HCT116 (cell line): ENCODE measurements around the gene TNFAIP8. TPM values are rescaled to one million over a fixed set of nuclear protein-coding genes. Genes with fewer than 3 reads are reported as not detected.

ENCODE experiments used
- ATAC-seq: fragments of 200-7000 bp; cut with Tn5 transposase; 2 replicates; pipeline ENCODE4 v1.9.1; 2020; ENCODE audit warnings: mild to moderate bottlenecking, moderate library complexity
- BruUV-seq: library from RNA; stranded (reverse); fragments of 400-500 nt; replicated peaks from 2 replicates; lab custom pipeline; 2021; lab: Mats Ljungman, UMichigan
- CTCF ChIA-PET: fragments of 300-600 bp; sonication (Branson Sonifier 250); formaldehyde crosslinking; loops from one replicate; lab custom pipeline; 2021; ENCODE audit warnings: antibody characterized with exemption; lab: Charles Lee
- POLR2A ChIA-PET: fragments of 300-600, 350-600 bp; sonication (Branson Sonifier 250); formaldehyde crosslinking; loops from one replicate; lab custom pipeline; 2021; ENCODE audit warnings: antibody characterized with exemption; lab: Charles Lee
- RAD21 ChIA-PET, 2 experiments: fragments of 300-600 bp; sonication (Branson Sonifier 250); formaldehyde crosslinking; loops; one replicate each; lab custom pipeline; 2023; ENCODE audit warnings: low total read pairs in 2 of 2; ENCODE audit not compliant: uncharacterized antibody in 2 of 2, unreplicated experiment in 2 of 2, low non-redundant PET in 1 of 2; lab: Charles Lee
- DNase-seq: peaks from one replicate; pipeline ENCODE4 v3.0.0-alpha.2; 2010; ENCODE audit warnings: low read depth, low spot score
- H2AFZ ChIP-seq: fragments of 200-600 bp; shearing (Covaris generic), sonication (generic); 2 replicates; pipeline ENCODE4 v1.6.1; 2017; ENCODE audit warnings: low read depth, mixed run types, mixed read lengths, antibody characterized with exemption, low read length; ENCODE audit not compliant: poor library complexity, severe bottlenecking
- H3K27ac ChIP-seq: 2 replicates; pipeline ENCODE4 v1.5.1; 2012; ENCODE audit warnings: low read depth, low read length
- H3K27me3 ChIP-seq: fragments of 200-600 bp; sonication (generic); 2 replicates; pipeline ENCODE4 v1.6.1; 2016; ENCODE audit warnings: mixed run types, low read length, mixed read lengths; ENCODE audit not compliant: insufficient read depth
- H3K36me3 ChIP-seq, 2 experiments: fragments of 200-500 bp in 1 of 2; fragments of 200-600 bp in 1 of 2; sonication (Bioruptor generic) in 1 of 2; sonication (generic) in 1 of 2; 2 replicates each; pipeline versions ENCODE4 v1.5.1 to v1.6.1; 2014 to 2016; ENCODE audit warnings: low read length in 2 of 2, inconsistent platforms in 1 of 2, mixed read lengths in 1 of 2, mixed run types in 1 of 2; ENCODE audit not compliant: insufficient read depth in 2 of 2, control insufficient read depth in 1 of 2
- H3K4me1 ChIP-seq, 2 experiments: fragments of 200-600 bp in 1 of 2; sonication (generic) in 1 of 2; 2 replicates each; pipeline versions ENCODE4 v1.5.1 to v1.6.1; 2012 to 2017; ENCODE audit warnings: low read length in 2 of 2, inconsistent platforms in 1 of 2, mild to moderate bottlenecking in 1 of 2, mixed read lengths in 1 of 2, mixed run types in 1 of 2, moderate library complexity in 1 of 2; ENCODE audit not compliant: insufficient read depth in 2 of 2, control insufficient read depth in 1 of 2
- H3K4me2 ChIP-seq: fragments of 200-600 bp; sonication (generic); 2 replicates; pipeline ENCODE4 v1.6.1; 2017; ENCODE audit warnings: mixed run types, low read length, mixed read lengths
- H3K4me3 ChIP-seq, 2 experiments: fragments of 200-600 bp in 1 of 2; sonication (generic) in 1 of 2; replicated peaks in 1 of 2; 2 replicates each; pipeline ENCODE4 v1.5.1; 2011 to 2016; ENCODE audit warnings: low read length in 2 of 2, control low read depth in 1 of 2, low read depth in 1 of 2, mild to moderate bottlenecking in 1 of 2, mixed read lengths in 1 of 2, mixed run types in 1 of 2
- H3K79me2 ChIP-seq: fragments of 200-600 bp; sonication (generic); 2 replicates; pipeline ENCODE4 v1.6.1; 2017; ENCODE audit warnings: mild to moderate bottlenecking, mixed run types, low read length, moderate library complexity, mixed read lengths; ENCODE audit not compliant: insufficient read depth
- H3K9ac ChIP-seq: fragments of 200-600 bp; sonication (generic); 2 replicates; pipeline ENCODE4 v1.6.1; 2016; ENCODE audit warnings: low read length, mixed read lengths
- H3K9me2 ChIP-seq: fragments of 200-600 bp; sonication (generic), shearing (Covaris generic); 2 replicates; pipeline ENCODE4 v1.6.1; 2017; ENCODE audit warnings: mixed run types, mild to moderate bottlenecking, moderate library complexity; ENCODE audit not compliant: insufficient read depth
- H3K9me3 ChIP-seq, 2 experiments: fragments of 200-500 bp in 1 of 2; fragments of 200-600 bp in 1 of 2; sonication (Bioruptor generic) in 1 of 2; sonication (generic) in 1 of 2; 2 replicates each; pipeline ENCODE4 v1.6.1; 2014 to 2017; ENCODE audit warnings: low read length in 2 of 2, mixed read lengths in 2 of 2, inconsistent platforms in 1 of 2, low read depth in 1 of 2, mild to moderate bottlenecking in 1 of 2, mixed run types in 1 of 2, moderate library complexity in 1 of 2; ENCODE audit not compliant: control insufficient read depth in 1 of 2, insufficient read depth in 1 of 2
- H4K20me1 ChIP-seq: fragments of 200-600 bp; sonication (generic), shearing (Covaris generic); 2 replicates; pipeline ENCODE4 v1.6.1; 2017; ENCODE audit warnings: mixed run types, mild to moderate bottlenecking, moderate library complexity; ENCODE audit not compliant: insufficient read depth
- EZH2phosphoT487 ChIP-seq: fragments of 200-600 bp; IDR thresholded peaks from 2 replicates; pipeline ENCODE4 v1.6.1; 2018; ENCODE audit warnings: antibody characterized with exemption, borderline replicate concordance
- RAD21 ChIP-seq: IDR thresholded peaks from 2 replicates; pipeline ENCODE4 v1.6.1; 2012; ENCODE audit warnings: low read depth, mild to moderate bottlenecking
- intact Hi-C: fragments of 100-400 bp; cut with micrococcal nuclease; formaldehyde crosslinking; loops from 2 replicates; pipeline ENCODE4 v1.10.0; 2022
- total RNA-seq: library from RNA; stranded (reverse); gene quantifications from one replicate; pipeline ENCODE4 v1.2.1, GENCODE V29; 2021; ENCODE audit not compliant: unreplicated experiment
- TF ChIP-seq, protein P1 (sequence below): IDR thresholded peaks from 2 replicates; pipeline ENCODE4 v1.6.1; 2012
- TF ChIP-seq, protein P2 (sequence below): IDR thresholded peaks from 2 replicates; pipeline ENCODE4 v1.6.1; 2012; ENCODE audit warnings: low read depth

TNFAIP8 gene
- total RNA-seq, 1 experiment from 2014 or later: 18.4 TPM

DNA sequence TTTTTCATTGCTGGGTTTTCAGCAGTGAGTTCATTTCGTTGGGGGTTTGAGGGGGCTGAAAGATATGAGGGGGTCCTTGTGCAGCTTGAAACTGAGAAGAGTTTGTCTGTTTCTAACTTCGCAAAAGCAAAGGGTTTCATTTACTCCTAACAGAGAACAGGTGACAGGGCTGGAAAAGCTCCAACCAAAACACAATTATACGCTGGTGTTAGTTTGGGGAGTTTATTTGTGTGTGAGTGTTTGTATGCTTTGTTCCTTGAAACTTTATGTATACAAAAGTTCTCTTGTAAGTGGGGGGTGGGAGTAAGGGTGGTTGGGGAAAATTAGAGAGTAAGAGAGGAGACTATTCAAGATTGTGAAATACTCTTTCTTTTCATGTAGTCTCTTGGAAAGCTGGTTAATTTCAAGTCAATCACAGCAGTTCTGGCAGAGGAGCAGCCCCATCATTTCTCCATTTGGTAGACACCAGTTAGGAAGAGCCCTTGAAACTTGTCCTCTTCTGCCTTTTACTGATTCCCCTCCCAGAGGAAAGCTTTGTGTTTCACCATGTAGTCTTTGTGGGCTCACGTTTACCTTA is 881 bp downstream of the TNFAIP8 start:
- CTCF ChIA-PET: no interaction called here

More for the DNA sequence above, 881 bp downstream of the TNFAIP8 start:
- no peaks in the 10 kb centered on the region for H3K27me3 ChIP-seq
- TF ChIP-seq, protein P1, sequence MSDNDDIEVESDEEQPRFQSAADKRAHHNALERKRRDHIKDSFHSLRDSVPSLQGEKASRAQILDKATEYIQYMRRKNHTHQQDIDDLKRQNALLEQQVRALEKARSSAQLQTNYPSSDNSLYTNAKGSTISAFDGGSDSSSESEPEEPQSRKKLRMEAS: no peak
- TF ChIP-seq, protein P2, sequence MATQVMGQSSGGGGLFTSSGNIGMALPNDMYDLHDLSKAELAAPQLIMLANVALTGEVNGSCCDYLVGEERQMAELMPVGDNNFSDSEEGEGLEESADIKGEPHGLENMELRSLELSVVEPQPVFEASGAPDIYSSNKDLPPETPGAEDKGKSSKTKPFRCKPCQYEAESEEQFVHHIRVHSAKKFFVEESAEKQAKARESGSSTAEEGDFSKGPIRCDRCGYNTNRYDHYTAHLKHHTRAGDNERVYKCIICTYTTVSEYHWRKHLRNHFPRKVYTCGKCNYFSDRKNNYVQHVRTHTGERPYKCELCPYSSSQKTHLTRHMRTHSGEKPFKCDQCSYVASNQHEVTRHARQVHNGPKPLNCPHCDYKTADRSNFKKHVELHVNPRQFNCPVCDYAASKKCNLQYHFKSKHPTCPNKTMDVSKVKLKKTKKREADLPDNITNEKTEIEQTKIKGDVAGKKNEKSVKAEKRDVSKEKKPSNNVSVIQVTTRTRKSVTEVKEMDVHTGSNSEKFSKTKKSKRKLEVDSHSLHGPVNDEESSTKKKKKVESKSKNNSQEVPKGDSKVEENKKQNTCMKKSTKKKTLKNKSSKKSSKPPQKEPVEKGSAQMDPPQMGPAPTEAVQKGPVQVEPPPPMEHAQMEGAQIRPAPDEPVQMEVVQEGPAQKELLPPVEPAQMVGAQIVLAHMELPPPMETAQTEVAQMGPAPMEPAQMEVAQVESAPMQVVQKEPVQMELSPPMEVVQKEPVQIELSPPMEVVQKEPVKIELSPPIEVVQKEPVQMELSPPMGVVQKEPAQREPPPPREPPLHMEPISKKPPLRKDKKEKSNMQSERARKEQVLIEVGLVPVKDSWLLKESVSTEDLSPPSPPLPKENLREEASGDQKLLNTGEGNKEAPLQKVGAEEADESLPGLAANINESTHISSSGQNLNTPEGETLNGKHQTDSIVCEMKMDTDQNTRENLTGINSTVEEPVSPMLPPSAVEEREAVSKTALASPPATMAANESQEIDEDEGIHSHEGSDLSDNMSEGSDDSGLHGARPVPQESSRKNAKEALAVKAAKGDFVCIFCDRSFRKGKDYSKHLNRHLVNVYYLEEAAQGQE: no peak
- TF ChIP-seq RAD21: no peak
- TF ChIP-seq EZH2phosphoT487: no peak
- TF ChIP-seq, all 23 proteins: peak for 0
- Histone ChIP-seq H3K4me3 (no peak overlapping the region), H3K9ac (no peak overlapping the region), H3K4me2 (no peak overlapping the region), H3K9me3 (no peaks in the 10 kb centered on the region), H3K79me2 (no peaks in the 10 kb centered on the region), H3K27ac (no peak overlapping the region), H3K4me1 (peaks cover 0 to 6% of the 10 kb centered on the region in 2 experiments; a peak in 1 of 4 replicates), H2AFZ (no peak overlapping the region), H3K36me3 (no peaks in the 10 kb centered on the region), H4K20me1 (no peaks in the 10 kb centered on the region), H3K9me2 (no peaks in the 10 kb centered on the region)
- ChIA-PET POLR2A (no interaction called here), RAD21 (no interaction called here)
- DNase-seq (no peak), ATAC-seq (no peak)
- BruUV-seq: no TSS peak
- intact Hi-C loops: no loop called here
